Measurements from ENCODE around the gene PIR.

The PIR gene

GRCh38 chrX:15343075-15343476, 150.1 kb downstream of the PIR start:
- DNase-seq, result peak; percentile 43

GRCh38 chrX:15340867-15341266, 152.3 kb downstream of the PIR start:
- no peak for DNase-seq

DNA sequence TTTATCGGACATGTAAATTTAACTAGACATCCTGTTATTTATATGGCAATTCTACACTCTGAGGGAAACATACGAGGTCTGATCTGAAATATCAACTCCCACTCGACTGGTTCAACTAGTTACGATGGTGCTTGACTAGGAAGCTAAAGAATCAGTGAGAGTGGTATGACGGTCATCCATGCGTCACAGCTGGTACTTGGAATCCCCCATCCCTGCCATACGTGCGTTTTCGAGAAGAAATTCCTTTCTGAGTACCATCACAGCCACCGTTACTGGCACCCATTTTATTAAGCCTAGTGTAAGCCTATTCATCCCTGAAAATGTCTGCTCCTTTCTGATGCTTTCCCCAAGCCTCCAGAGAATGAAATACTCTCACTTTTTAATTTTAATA, 157.1 kb downstream of the PIR start:
- peak; percentile 42 for DNase-seq

DNA sequence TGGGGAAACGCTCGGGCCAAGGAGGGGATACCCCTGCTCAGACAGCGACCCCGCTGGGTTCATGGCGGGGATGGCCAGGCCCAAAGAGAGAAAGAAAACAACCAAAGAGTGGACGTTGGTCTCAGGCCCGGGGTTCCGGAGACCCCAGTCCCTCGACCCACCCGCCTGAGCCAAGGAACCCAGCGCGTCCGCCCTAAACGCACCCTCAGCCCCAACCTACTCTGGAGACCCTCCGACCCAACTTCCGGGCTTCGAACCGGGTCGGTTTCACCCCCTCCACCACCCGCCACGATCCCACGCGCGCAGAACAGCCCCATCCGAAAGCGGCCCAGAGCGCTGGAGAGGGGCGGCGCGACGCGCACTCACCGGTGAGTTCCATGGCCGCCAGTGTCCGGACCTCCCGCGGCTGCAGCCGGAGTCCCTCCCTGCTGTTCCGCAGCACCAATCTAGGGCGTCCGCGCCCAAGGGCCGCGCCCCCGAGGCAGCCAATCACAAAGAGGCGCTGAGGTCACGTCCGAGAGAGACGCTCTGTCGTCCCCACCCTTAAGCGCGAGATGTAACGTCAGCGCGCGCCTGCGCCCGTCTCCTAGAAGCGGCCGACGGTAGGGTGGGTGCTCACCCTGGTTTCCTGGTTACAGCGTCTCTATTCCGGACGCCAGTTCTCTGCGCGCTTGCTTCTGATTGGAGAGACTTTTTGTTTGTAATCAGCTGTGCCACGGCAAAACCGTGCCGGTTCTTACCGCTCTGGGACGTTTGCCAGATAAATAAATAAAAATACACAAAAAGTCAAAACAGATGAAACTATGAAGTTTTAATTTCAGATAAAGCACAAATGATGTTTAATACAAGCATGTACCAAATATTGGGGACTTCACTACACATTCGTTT, 157.8 kb downstream of the PIR start, which contains the start of gene PIGA:
TSS of gene PIGA (minus strand) at position 389 of the 888 bp plus-strand sequence. CDS start 3,593 bp downstream, outside the sequence.
- DNase-seq, result peak; percentile 96
